Smooth muscle cell (in vitro differentiated cells): ENCODE data around the gene TTLL1. TPM values are rescaled to one million over a fixed set of nuclear protein-coding genes. Genes with fewer than 3 reads are reported as not detected.

Experiments used
- DNase-seq: peaks from one replicate; lab custom pipeline; 2025; ENCODE audit not compliant: unreplicated experiment; lab: John Stamatoyannopoulos, UW
- H2AFZ ChIP-seq: fragments of 200-600 bp; sonication (generic); 2 replicates; pipeline ENCODE4 v1.6.0; 2016; ENCODE audit warnings: antibody characterized with exemption, low read depth, mild to moderate bottlenecking
- H3F3A ChIP-seq: fragments of 200-600 bp; sonication (generic); 2 replicates; pipeline ENCODE4 v1.6.0; 2017; ENCODE audit warnings: antibody characterized with exemption, low read depth
- H3K27ac ChIP-seq: fragments of 200-600 bp; sonication (generic); 2 replicates; pipeline ENCODE4 v1.5.1; 2016; ENCODE audit warnings: low read depth, mild to moderate bottlenecking
- H3K27me3 ChIP-seq: fragments of 200-600 bp; sonication (generic); 2 replicates; pipeline ENCODE4 v1.6.1; 2016; ENCODE audit warnings: low read depth, mild to moderate bottlenecking
- H3K36me3 ChIP-seq: fragments of 200-600 bp; sonication (generic); 2 replicates; pipeline ENCODE4 v1.5.1; 2016; ENCODE audit warnings: low read depth
- H3K4me1 ChIP-seq: fragments of 200-600 bp; sonication (generic); 2 replicates; pipeline ENCODE4 v1.5.1; 2016; ENCODE audit warnings: low read depth
- H3K4me2 ChIP-seq: fragments of 200-600 bp; sonication (generic); 2 replicates; pipeline ENCODE4 v1.6.0; 2016; ENCODE audit warnings: mild to moderate bottlenecking
- H3K4me3 ChIP-seq: fragments of 200-600 bp; sonication (generic); 2 replicates; pipeline ENCODE4 v1.5.1; 2016; ENCODE audit warnings: mild to moderate bottlenecking
- H3K79me2 ChIP-seq: fragments of 200-600 bp; sonication (generic); 2 replicates; pipeline ENCODE4 v1.6.0; 2016; ENCODE audit warnings: low read depth, mild to moderate bottlenecking
- H3K9ac ChIP-seq: fragments of 200-600 bp; sonication (generic); 2 replicates; pipeline ENCODE4 v1.6.0; 2016; ENCODE audit warnings: low read depth
- H3K9me3 ChIP-seq: fragments of 200-600 bp; sonication (generic); replicated peaks from 2 replicates; pipeline ENCODE4 v1.5.1; 2016; ENCODE audit warnings: low read depth
- H4K20me1 ChIP-seq: fragments of 200-600 bp; sonication (generic); 2 replicates; pipeline ENCODE4 v1.6.0; 2016; ENCODE audit warnings: low read depth
- CTCF ChIP-seq: fragments of 200-600 bp; sonication (generic); IDR thresholded peaks from 2 replicates; pipeline ENCODE4 v1.5.1; 2017; ENCODE audit warnings: borderline replicate concordance, mild to moderate bottlenecking, antibody characterized with exemption; ENCODE audit not compliant: insufficient read depth, poor library complexity, severe bottlenecking
- WGBS: methylation state at CpG from one replicate; pipeline ENCODE4 v1.1.7; 2016; ENCODE audit warnings: low lambda C conversion rate; 5-methylcytosine and 5-hydroxymethylcytosine counted together
- polyA plus RNA-seq: library from polyadenylated mRNA; unstranded; fragments of >200 nt; fragmentation: Nextera tagmentation; extraction: Ambion mirVana; gene quantifications from 2 replicates; pipeline ENCODE4 v1.2.1, GENCODE V29; 2016
- total RNA-seq: library from RNA; depleted of rRNA; stranded (reverse); fragments of >200 nt; gene quantifications from 2 replicates; pipeline ENCODE4 v1.2.3, GENCODE V29; 2014

Gene TTLL1
- total and polyA plus RNA-seq, 2 experiments from 2014 or later: 12.7 to 17.7 TPM

- H2AFZ ChIP-seq: no peak overlapping the region
- no peaks in the 10 kb centered on the region for H3K4me1 ChIP-seq
- H3K27ac ChIP-seq: no peak overlapping the region
- no peaks in the 10 kb centered on the region for H4K20me1 ChIP-seq
- no peak overlapping the region for H3K4me2 ChIP-seq
- 91% methylated on average over 10 of the region's 10 CpGs for WGBS
- H3F3A ChIP-seq: no peaks in the 10 kb centered on the region
- no peaks in the 10 kb centered on the region for H3K27me3 ChIP-seq
- H3K36me3 ChIP-seq: no peaks in the 10 kb centered on the region
- no peak overlapping the region for H3K4me3 ChIP-seq
- TF ChIP-seq CTCF: no peak
- no peak for DNase-seq
- no peaks in the 10 kb centered on the region for H3K9me3 ChIP-seq
- H3K9ac ChIP-seq: no peak overlapping the region
- H3K79me2 ChIP-seq: no peaks in the 10 kb centered on the region
These were observed 44.9 kb downstream of the TTLL1 start for GRCh38 chr22:43044290-43044712.

GRCh38 chr22:43042101-43042780 lies 47.0 kb downstream of the TTLL1 start:
- no peak overlapping the region for H3K4me2 ChIP-seq
- H3K36me3 ChIP-seq: no peaks in the 10 kb centered on the region
- H3K27ac ChIP-seq: no peak overlapping the region
- H2AFZ ChIP-seq: no peak overlapping the region
- H3K9ac ChIP-seq: no peak overlapping the region
- H3K4me3 ChIP-seq: no peak overlapping the region
- H3K27me3 ChIP-seq: no peaks in the 10 kb centered on the region
- no peaks in the 10 kb centered on the region for H3K4me1 ChIP-seq
- no peak for DNase-seq
- H3K9me3 ChIP-seq: no peaks in the 10 kb centered on the region
- H4K20me1 ChIP-seq: no peaks in the 10 kb centered on the region
- 90% methylated on average over 20 of the region's 20 CpGs for WGBS
- TF ChIP-seq CTCF: no peak
- no peaks in the 10 kb centered on the region for H3F3A ChIP-seq
- H3K79me2 ChIP-seq: no peaks in the 10 kb centered on the region

GRCh38 chr22:43039800-43040199 lies 49.4 kb downstream of the TTLL1 start:
- no peaks in the 10 kb centered on the region for H4K20me1 ChIP-seq
- H3K4me2 ChIP-seq: no peak overlapping the region
- H2AFZ ChIP-seq: no peak overlapping the region
- no peaks in the 10 kb centered on the region for H3K27me3 ChIP-seq
- H3K9me3 ChIP-seq: no peaks in the 10 kb centered on the region
- no peak overlapping the region for H3K4me3 ChIP-seq
- H3K36me3 ChIP-seq: no peaks in the 10 kb centered on the region
- H3K27ac ChIP-seq: no peak overlapping the region
- H3F3A ChIP-seq: no peaks in the 10 kb centered on the region
- no peak overlapping the region for H3K9ac ChIP-seq
- TF ChIP-seq CTCF: no peak
- 71% methylated on average over 13 of the region's 13 CpGs for WGBS
- no peak for DNase-seq
- H3K79me2 ChIP-seq: no peaks in the 10 kb centered on the region
- H3K4me1 ChIP-seq: no peaks in the 10 kb centered on the region

GRCh38 chr22:43038325-43038724 lies 50.9 kb downstream of the TTLL1 start:
- H3K4me3 ChIP-seq: no peak overlapping the region
- no peaks in the 10 kb centered on the region for H4K20me1 ChIP-seq
- H3K27ac ChIP-seq: peak overlapping the region; percentile 19
- H3K4me1 ChIP-seq: no peaks in the 10 kb centered on the region
- DNase-seq: no peak
- no peaks in the 10 kb centered on the region for H3K36me3 ChIP-seq
- no peaks in the 10 kb centered on the region for H3F3A ChIP-seq
- no peaks in the 10 kb centered on the region for H3K27me3 ChIP-seq
- 87% methylated on average over 15 of the region's 15 CpGs for WGBS
- TF ChIP-seq CTCF: no peak
- no peaks in the 10 kb centered on the region for H3K79me2 ChIP-seq
- no peaks in the 10 kb centered on the region for H3K9me3 ChIP-seq
- no peak overlapping the region for H2AFZ ChIP-seq
- no peak overlapping the region for H3K4me2 ChIP-seq
- no peak overlapping the region for H3K9ac ChIP-seq
